NCI-H128 (cell line): ENCODE results near the gene LAMA5.

Source experiments
- DNase-seq: peaks from one replicate; lab custom pipeline; 2025; ENCODE audit not compliant: unreplicated experiment; lab: John Stamatoyannopoulos, UW

The LAMA5 gene

DNA sequence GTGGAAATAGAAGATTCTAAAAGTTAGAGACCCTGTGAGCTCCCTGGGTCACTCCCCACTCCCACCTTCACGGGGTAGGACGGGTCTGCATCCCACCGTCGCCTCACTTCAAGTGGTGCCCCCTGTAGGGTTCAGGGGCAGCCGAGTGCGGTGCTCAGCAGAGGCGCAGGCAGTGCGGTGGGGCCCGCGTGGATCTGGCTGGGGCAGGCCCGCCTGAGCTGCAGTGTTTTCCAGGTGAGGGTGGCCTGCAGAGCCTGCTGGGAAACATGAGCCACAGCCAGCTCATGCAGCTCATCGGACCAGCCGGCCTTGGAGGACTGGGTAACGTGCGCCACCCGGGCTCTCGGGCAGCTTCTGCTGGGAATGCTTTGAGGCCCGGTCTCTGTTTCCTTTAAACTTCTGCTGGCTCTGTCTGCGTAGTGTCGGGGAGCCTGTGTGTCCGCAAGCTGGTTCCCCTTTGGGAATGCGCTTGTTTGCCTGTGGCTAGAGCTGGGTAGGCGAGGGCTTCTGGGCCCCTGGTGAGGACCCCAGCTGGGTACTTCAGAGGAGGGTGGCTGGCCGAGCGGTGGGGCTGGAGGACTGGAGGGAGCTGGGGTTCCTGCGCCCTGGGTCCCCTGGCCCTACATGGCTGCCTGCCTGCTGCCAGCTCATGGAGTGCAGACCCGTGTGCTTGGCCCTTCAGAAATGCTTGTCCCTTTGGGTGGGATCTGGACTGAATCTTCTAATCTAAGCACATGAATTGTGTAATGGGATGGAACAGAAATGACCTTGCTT lies 60.5 kb downstream of the LAMA5 start:
- DNase-seq = no peak

DNA sequence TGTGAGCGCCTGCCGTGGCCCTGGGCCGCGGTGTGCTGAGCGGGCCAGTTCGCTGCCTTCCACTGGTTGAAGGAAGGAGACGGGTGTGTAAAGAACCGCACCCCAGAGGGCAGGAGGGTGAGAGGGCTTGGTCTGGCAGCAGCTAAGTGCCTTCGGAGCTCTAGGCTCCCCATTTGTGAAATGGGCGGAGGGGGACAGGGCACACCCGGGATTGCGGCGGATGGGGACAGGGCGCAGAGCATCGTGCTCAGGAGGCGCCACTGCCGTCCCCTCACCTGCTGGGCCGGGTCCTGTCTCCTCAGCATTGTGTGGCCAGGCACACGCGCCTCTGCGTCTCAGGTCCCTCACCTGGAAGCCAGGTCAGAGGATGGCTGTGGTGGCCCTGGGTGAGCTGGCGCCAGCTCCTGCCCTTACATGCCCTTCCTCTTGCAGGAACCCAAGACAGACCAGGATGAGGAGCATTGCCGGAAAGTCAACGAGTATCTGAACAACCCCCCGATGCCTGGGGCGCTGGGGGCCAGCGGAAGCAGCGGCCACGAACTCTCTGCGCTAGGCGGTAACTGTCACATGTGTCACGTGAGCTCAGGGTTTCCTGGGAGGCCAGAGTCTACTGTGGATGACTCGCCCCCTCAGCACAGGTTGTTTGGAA lies 61.2 kb downstream of the LAMA5 start:
- no peak for DNase-seq

- no peak for DNase-seq
These were observed 61.9 kb downstream of the LAMA5 start for GRCh38 chr20:62305149-62305764.

DNA sequence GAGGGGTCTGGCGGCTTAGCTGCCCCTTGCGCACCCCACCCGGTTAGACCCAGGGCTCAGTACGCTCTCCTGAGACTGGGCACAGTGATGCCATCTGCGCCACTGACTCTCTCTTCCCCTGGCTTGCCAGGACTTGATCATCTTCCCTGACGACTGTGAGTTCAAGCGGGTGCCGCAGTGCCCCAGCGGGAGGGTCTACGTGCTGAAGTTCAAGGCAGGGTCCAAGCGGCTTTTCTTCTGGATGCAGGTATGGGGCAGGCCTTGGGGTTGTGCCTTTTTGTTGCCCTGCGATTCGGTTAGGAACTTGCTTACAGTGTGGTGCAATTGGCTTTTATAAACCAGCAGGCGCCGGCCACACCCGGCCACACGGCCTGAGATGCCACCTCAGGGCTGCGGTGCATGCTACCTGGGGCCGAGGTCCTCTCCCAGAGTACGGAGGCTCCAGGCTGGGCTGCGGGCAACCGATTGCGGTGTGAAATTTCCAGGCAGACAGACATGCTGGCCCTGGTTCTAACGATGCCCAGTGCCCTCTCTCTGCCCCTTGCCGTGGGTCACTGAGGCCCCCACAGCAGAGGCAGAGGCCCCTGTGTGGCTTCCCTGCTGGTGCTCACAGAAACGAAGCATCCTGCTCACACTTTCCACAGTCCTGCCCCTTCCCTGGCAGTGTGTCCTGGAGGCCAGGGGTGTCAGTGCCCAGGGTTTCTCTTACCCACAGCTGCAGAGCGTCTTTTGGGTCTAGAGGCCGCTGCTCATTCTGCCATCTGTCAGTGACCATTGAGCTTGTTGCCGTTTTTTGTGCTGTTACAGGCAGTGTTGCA lies 62.6 kb downstream of the LAMA5 start:
- no peak for DNase-seq

DNA sequence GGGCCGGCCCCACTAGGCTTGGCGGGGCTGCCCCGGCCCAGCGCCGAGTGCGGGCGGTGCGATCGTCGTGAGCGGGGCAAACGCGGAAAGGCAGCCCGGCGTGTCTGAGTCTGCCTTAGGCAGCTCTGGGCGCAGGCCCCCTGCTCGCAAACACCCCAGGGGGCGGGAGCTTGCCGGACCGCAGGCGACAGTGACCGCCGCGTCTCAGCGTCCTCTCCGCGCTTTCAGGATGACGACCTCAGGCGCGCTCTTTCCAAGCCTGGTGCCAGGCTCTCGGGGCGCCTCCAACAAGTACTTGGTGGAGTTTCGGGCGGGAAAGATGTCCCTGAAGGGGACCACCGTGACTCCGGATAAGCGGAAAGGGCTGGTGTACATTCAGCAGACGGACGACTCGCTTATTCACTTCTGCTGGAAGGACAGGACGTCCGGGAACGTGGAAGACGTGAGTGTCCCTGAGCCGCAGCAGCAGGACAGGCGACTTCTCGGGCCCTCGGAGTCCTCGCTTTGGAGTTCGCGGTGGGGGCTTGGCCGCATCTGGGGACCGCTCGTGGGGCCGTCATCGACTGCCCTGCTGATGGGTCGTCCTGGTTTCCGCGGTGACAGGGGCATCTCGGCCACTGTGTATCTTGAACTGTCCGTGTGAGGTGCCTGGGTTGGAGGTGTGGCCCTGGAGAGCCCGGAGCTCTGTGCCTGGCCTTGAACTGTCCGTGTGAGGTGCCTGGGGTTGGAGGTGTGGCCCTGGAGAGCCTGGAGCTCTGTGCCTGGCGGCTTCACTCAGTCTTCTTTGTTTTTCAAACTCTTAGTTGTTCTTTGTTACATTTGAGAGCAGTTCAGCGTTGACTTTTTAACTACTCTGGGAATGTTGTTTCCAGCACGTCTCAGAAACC lies 63.5 kb downstream of the LAMA5 start:
- DNase-seq = no peak

DNA sequence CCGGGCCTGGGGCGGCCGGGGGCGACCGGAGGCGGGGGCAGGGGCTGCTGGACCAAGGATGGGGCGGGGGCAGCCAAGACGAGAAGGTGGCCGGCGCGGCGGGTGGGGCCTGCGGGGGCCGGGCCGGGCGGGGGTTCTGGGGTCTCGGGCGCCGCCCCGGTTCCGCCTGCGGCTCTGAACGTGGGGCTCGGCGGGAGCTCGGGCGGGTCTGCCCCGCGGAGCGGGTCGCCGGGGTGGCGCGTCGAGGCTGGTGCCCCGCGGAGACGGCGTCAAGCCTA lies 64.1 kb downstream of the LAMA5 start:
- no peak for DNase-seq

DNA sequence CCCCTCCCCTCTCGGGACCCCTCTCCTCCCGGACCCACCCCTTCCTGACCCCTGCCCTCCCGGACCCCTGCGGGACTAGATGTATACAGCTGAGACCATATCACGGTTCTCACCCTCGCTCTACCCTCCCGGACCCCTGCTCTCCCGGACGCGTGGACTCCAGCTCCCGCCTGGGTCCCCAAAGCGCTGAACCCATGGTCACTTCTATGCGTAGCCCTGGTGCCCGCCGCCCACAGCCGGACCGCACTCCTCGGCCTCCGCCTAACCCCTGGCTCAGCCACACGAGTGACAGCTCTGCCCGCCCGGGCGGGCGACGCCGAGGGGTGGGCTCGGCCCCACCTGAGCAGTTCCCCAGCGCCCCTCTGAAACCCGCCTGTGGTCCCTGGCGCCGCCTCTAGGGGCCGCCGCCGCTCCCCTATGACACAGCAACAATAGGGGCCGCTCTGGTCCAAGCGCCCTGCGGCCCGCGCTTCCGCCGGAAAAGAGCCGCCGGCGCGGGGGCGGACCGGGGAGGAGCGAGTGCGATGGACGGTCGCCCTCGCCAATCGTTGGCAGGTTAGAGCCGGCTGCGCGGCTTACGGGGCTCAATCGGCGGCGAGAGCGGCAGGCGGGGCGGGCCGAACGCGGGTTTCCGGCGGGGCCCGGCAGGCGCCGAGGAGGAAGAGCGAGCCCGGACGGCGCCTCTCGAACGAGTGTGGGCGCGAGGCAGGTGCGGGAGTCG lies 64.6 kb downstream of the LAMA5 start, which contains the start of gene ADRM1:
Gene ADRM1 (plus strand): TSS at position 657 of the 721 bp plus-strand sequence. CDS start 572 bp downstream, outside the sequence.
- DNase-seq = peak; percentile 97

DNA sequence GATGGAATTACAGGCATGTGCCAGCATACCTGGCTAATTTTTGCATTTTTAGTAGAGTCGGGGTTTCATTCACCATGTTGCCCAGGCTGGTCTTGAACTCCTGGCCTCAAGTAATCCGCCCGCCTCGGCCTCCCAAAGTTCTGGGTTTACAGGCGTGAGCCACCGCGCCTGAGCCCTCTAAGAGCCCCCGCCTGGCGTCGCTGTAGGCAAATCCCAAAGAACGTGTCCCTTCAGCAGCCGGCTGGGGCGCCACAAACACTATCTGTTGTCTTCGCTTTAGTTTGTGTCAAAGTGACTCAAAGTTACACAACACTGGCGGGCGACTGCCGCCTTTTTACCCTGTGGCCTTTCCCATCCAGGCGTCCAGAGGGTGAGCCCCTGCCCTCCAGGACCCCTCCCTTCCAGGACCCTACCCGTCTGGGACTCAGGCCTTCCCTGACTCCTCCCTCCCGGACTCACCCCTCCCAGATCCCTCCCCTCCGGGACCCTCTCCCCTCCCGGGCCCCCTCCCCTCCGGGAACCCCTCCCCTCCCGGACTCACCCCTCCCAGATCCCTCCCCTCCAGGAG lies 65.3 kb downstream of the LAMA5 start:
- peak; percentile 13 for DNase-seq

GRCh38 chr20:62301111-62301668 lies 65.9 kb downstream of the LAMA5 start:
- no peak for DNase-seq

DNA sequence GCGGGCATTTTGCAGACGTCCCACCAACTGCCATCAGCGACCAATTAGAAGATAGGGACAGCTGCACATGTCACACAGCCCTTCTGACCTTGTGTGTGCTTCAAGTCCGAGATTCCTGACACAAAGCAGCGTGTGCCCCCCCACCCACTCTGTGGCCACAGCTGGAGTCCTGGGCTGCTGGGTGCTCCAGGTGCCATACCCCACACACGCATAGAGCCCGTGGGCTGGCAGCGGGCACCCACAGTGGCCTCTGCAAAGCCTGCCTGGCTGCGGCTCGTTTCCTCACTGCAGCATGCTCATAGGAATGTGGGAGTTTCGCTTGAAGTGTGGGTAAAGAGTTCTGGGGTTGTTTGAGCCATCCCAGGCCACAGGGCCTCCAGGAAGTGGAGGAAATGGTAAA lies 66.8 kb downstream of the LAMA5 start:
- DNase-seq = no peak

- no peak for DNase-seq
These were observed 67.4 kb downstream of the LAMA5 start for GRCh38 chr20:62299666-62300236.

GRCh38 chr20:62298577-62299249 lies 68.4 kb downstream of the LAMA5 start:
- no peak for DNase-seq

GRCh38 chr20:62297449-62298227 lies 69.5 kb downstream of the LAMA5 start:
- DNase-seq = no peak

DNA sequence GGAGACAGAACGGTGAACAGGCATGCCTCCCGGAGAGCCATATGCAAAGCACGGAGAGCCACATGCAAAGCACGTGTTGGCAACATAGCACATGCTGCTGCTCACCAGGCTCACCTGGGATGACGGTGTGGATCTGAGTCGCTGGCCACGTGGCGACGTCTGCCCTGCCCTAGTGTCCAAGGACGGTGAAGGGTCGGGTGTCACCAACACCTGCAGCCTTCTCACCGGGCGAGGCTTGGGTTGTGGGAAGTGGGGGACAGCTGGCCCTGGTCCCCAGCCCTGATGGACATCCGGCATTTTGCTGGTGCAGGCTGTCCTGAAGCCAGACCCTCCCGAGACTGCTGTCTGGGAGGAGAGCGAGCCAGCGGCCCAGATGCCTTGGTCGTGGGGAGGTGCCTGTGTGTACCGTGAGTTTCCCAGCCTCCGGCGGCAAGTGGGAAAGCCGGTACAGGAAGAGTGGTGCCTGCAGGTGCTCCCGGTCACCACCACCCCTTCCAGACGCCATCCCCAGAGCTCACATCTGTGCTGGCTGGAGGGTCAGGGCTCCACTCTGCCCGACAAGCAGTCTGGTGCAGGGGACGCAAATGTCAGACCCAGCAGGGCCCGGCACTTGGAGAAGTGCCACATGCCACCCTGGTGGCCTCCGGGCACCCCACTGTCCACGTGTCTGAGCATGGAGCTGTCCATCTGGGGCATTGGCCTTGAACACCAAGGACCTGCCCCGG lies 70.2 kb downstream of the LAMA5 start:
- no peak for DNase-seq

DNA sequence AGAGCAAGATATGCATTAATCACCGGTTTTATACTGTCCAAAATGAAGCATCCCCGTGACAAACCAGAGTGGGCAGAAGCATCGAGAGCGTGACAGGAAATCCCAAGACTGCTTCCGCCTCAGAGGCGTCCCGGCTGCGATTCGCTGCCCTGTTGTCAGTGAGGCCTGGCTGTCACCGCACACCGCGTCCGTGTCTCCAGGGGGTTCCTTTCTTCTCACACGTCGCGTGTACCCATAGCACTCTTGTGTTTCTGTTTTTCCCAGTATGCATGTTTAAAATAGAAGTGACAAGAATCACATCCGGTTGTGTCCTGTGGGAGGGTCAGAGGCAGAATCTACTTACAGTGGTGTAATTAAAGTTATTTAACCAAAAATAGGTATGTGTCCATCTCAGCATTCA lies 72.6 kb downstream of the LAMA5 start:
- DNase-seq = no peak

- DNase-seq = no peak
These were observed 73.2 kb downstream of the LAMA5 start for GRCh38 chr20:62293946-62294345.
